Activated naive CD4-positive, alpha-beta T cell treated with anti-CD3 and anti-CD28 coated beads, Interleukin-2, amount 50 U/mL, for 24 hours (primary cell): Measurements from ENCODE around the gene CD59.
"Not testable (repeated sequence)": the region's sequence is repeated elsewhere in the genome, so short reads cannot be mapped to it uniquely, and the experiment has no call there.

Experiments used
- H3K27ac Mint-ChIP-seq: one replicate; pipeline ENCODE4 v1.8.0; 2021; ENCODE audit warnings: mild to moderate bottlenecking, mixed read lengths
- H3K27me3 Mint-ChIP-seq: one replicate; pipeline ENCODE4 v1.8.0; 2021; ENCODE audit warnings: mixed read lengths
- H3K36me3 Mint-ChIP-seq: one replicate; pipeline ENCODE4 v1.8.0; 2021; ENCODE audit warnings: mixed read lengths
- H3K4me1 Mint-ChIP-seq: one replicate; pipeline ENCODE4 v1.8.0; 2021; ENCODE audit warnings: mixed read lengths
- H3K4me3 Mint-ChIP-seq: one replicate; pipeline ENCODE4 v1.8.0; 2021; ENCODE audit warnings: mild to moderate bottlenecking, mixed read lengths
- H3K9me3 Mint-ChIP-seq: one replicate; pipeline ENCODE4 v1.8.0; 2021; ENCODE audit warnings: mixed read lengths

Gene CD59

GRCh38 chr11:33707831-33708230, 28.4 kb downstream of the CD59 start:
- H3K4me3 Mint-ChIP-seq, H3K4me1 Mint-ChIP-seq, H3K27ac Mint-ChIP-seq, H3K36me3 Mint-ChIP-seq, H3K27me3 Mint-ChIP-seq, H3K9me3 Mint-ChIP-seq: not testable (repeated sequence)

GRCh38 chr11:33706966-33707365, 29.3 kb downstream of the CD59 start:
- no peak overlapping the region for H3K4me3 Mint-ChIP-seq
- no peaks in the 10 kb centered on the region for H3K9me3 Mint-ChIP-seq
- H3K4me1 Mint-ChIP-seq, result peaks cover 10% of the 10 kb centered on the region
- H3K27ac Mint-ChIP-seq, result no peak overlapping the region
- H3K27me3 Mint-ChIP-seq, result no peaks in the 10 kb centered on the region
- peaks cover 6% of the 10 kb centered on the region for H3K36me3 Mint-ChIP-seq

- no peaks in the 10 kb centered on the region for H3K27me3 Mint-ChIP-seq
- H3K9me3 Mint-ChIP-seq, result no peaks in the 10 kb centered on the region
- H3K4me3 Mint-ChIP-seq, result no peak overlapping the region
- peaks cover 11% of the 10 kb centered on the region for H3K4me1 Mint-ChIP-seq
- peaks cover 6% of the 10 kb centered on the region for H3K36me3 Mint-ChIP-seq
- H3K27ac Mint-ChIP-seq, result no peak overlapping the region
Measured at GRCh38 chr11:33706546-33706945, 29.7 kb downstream of the CD59 start.

GRCh38 chr11:33704240-33705002, 31.8 kb downstream of the CD59 start:
- no peak overlapping the region for H3K4me3 Mint-ChIP-seq
- no peaks in the 10 kb centered on the region for H3K9me3 Mint-ChIP-seq
- H3K27ac Mint-ChIP-seq, result no peak overlapping the region
- peaks cover 19% of the 10 kb centered on the region for H3K4me1 Mint-ChIP-seq
- peaks cover 5% of the 10 kb centered on the region for H3K36me3 Mint-ChIP-seq
- no peaks in the 10 kb centered on the region for H3K27me3 Mint-ChIP-seq

- Mint-ChIP-seq H3K27me3 (no peaks in the 10 kb centered on the region), H3K4me1 (peaks cover 19% of the 10 kb centered on the region), H3K4me3 (no peak overlapping the region), H3K9me3 (no peaks in the 10 kb centered on the region), H3K27ac (no peak overlapping the region), H3K36me3 (peaks cover 2% of the 10 kb centered on the region)
Measured at GRCh38 chr11:33703788-33704187, 32.4 kb downstream of the CD59 start.

- Mint-ChIP-seq H3K9me3 (no peaks in the 10 kb centered on the region), H3K36me3 (no peaks in the 10 kb centered on the region), H3K27ac (no peak overlapping the region), H3K4me3 (no peak overlapping the region), H3K27me3 (no peaks in the 10 kb centered on the region), H3K4me1 (peaks cover 19% of the 10 kb centered on the region)
Measured at GRCh38 chr11:33703234-33703633, 33.0 kb downstream of the CD59 start.

GRCh38 chr11:33701302-33702230, 34.7 kb downstream of the CD59 start:
- no peaks in the 10 kb centered on the region for H3K36me3 Mint-ChIP-seq
- H3K27me3 Mint-ChIP-seq, result no peaks in the 10 kb centered on the region
- peaks cover 16% of the 10 kb centered on the region for H3K4me1 Mint-ChIP-seq
- no peaks in the 10 kb centered on the region for H3K9me3 Mint-ChIP-seq
- no peak overlapping the region for H3K27ac Mint-ChIP-seq
- peak overlapping the region; percentile 92 for H3K4me3 Mint-ChIP-seq

GRCh38 chr11:33700502-33701271, 35.5 kb downstream of the CD59 start, which contains the start of gene C11orf91:
Gene C11orf91, minus strand, starts transcription at chr11:33700826. Its CDS starts 86 bp downstream, at chr11:33700740.
- Mint-ChIP-seq H3K4me1 (peaks cover 9% of the 10 kb centered on the region), H3K36me3 (no peaks in the 10 kb centered on the region), H3K27ac (peak within 1 kb of the TSS; percentile 52), H3K4me3 (peak within 1 kb of the TSS; percentile 92), H3K27me3 (no peaks in the 10 kb centered on the region), H3K9me3 (no peaks in the 10 kb centered on the region)

- H3K4me3 Mint-ChIP-seq, result peak overlapping the region; percentile 81
- no peaks in the 10 kb centered on the region for H3K9me3 Mint-ChIP-seq
- H3K27ac Mint-ChIP-seq, result no peak overlapping the region
Measured at GRCh38 chr11:33700063-33700501, 36.1 kb downstream of the CD59 start.

GRCh38 chr11:33699515-33700062, 36.6 kb downstream of the CD59 start:
- Mint-ChIP-seq H3K36me3 (no peaks in the 10 kb centered on the region), H3K4me3 (peak overlapping the region; percentile 81), H3K27me3 (no peaks in the 10 kb centered on the region), H3K27ac (no peak overlapping the region), H3K9me3 (no peaks in the 10 kb centered on the region), H3K4me1 (peaks cover 9% of the 10 kb centered on the region)

More at GRCh38 chr11:33700063-33700501, 36.1 kb downstream of the CD59 start:
- H3K36me3 Mint-ChIP-seq, result no peaks in the 10 kb centered on the region
- H3K4me1 Mint-ChIP-seq, result peaks cover 9% of the 10 kb centered on the region
- no peaks in the 10 kb centered on the region for H3K27me3 Mint-ChIP-seq

- H3K27ac Mint-ChIP-seq, result no peak overlapping the region
- H3K4me1 Mint-ChIP-seq, result peaks cover 9% of the 10 kb centered on the region
- H3K9me3 Mint-ChIP-seq, result no peaks in the 10 kb centered on the region
- H3K4me3 Mint-ChIP-seq, result no peak overlapping the region
- no peaks in the 10 kb centered on the region for H3K27me3 Mint-ChIP-seq
- no peaks in the 10 kb centered on the region for H3K36me3 Mint-ChIP-seq
Measured at GRCh38 chr11:33698921-33699320, 37.3 kb downstream of the CD59 start.

GRCh38 chr11:33697997-33698396, 38.2 kb downstream of the CD59 start:
- Mint-ChIP-seq H3K36me3 (no peaks in the 10 kb centered on the region), H3K27me3 (peaks cover 1% of the 10 kb centered on the region), H3K4me1 (peaks cover 9% of the 10 kb centered on the region), H3K9me3 (no peaks in the 10 kb centered on the region), H3K27ac (no peak overlapping the region), H3K4me3 (no peak overlapping the region)

GRCh38 chr11:33696931-33697638, 39.1 kb downstream of the CD59 start:
- Mint-ChIP-seq H3K4me3 (no peak overlapping the region), H3K27ac (no peak overlapping the region), H3K36me3 (no peaks in the 10 kb centered on the region)

GRCh38 chr11:33696411-33696810, 39.8 kb downstream of the CD59 start:
- no peak overlapping the region for H3K27ac Mint-ChIP-seq
- no peaks in the 10 kb centered on the region for H3K36me3 Mint-ChIP-seq
- no peaks in the 10 kb centered on the region for H3K9me3 Mint-ChIP-seq
- peaks cover 1% of the 10 kb centered on the region for H3K27me3 Mint-ChIP-seq
- no peak overlapping the region for H3K4me3 Mint-ChIP-seq
- H3K4me1 Mint-ChIP-seq, result peaks cover 6% of the 10 kb centered on the region

More at GRCh38 chr11:33696931-33697638, 39.1 kb downstream of the CD59 start:
- H3K4me1 Mint-ChIP-seq, result peaks cover 9% of the 10 kb centered on the region
- H3K27me3 Mint-ChIP-seq, result peaks cover 1% of the 10 kb centered on the region
- no peaks in the 10 kb centered on the region for H3K9me3 Mint-ChIP-seq
